Activated T-helper 17 cell treated with anti-CD3 and anti-CD28 coated beads, Interleukin-2, amount 50 U/mL, for 72 hours (primary cell): ENCODE measurements around the gene DNAAF5. TPM values are rescaled to one million over a fixed set of nuclear protein-coding genes. Genes with fewer than 3 reads are reported as not detected.

ENCODE experiments used
- ATAC-seq: fragments of 150-1000 bp; cut with Tn5 transposase; replicated peaks from 2 replicates; pipeline ENCODE4 v1.10.0; 2021; ENCODE audit warnings: mild to moderate bottlenecking, moderate library complexity
- H3K27ac Mint-ChIP-seq: one replicate; pipeline ENCODE4 v1.8.0; 2022; ENCODE audit warnings: mixed read lengths
- H3K27me3 Mint-ChIP-seq: one replicate; pipeline ENCODE4 v1.8.0; 2022; ENCODE audit warnings: mixed read lengths
- H3K36me3 Mint-ChIP-seq: one replicate; pipeline ENCODE4 v1.8.0; 2022; ENCODE audit warnings: low read depth, mild to moderate bottlenecking, mixed read lengths
- H3K4me1 Mint-ChIP-seq: one replicate; pipeline ENCODE4 v1.8.0; 2022; ENCODE audit warnings: mixed read lengths
- H3K4me3 Mint-ChIP-seq: one replicate; pipeline ENCODE4 v1.8.0; 2022; ENCODE audit warnings: mild to moderate bottlenecking, mixed read lengths
- H3K9me3 Mint-ChIP-seq: one replicate; pipeline ENCODE4 v1.8.0; 2022; ENCODE audit warnings: mixed read lengths
- total RNA-seq, 2 donors: library from RNA; stranded (reverse); gene quantifications; one replicate each; pipeline ENCODE4 v1.2.3, GENCODE V29; 2022

DNAAF5 gene
- total RNA-seq, 2 donors from 2014 or later: 15.1 to 39.9 TPM

GRCh38 chr7:770336-770735 lies 43.8 kb downstream of the DNAAF5 start:
- Mint-ChIP-seq H3K4me1 (no peaks in the 10 kb centered on the region), H3K4me3 (no peak overlapping the region), H3K27ac (no peak overlapping the region), H3K36me3 (peaks cover 35% of the 10 kb centered on the region), H3K9me3 (no peaks in the 10 kb centered on the region), H3K27me3 (no peaks in the 10 kb centered on the region)
- ATAC-seq: no peak

DNA sequence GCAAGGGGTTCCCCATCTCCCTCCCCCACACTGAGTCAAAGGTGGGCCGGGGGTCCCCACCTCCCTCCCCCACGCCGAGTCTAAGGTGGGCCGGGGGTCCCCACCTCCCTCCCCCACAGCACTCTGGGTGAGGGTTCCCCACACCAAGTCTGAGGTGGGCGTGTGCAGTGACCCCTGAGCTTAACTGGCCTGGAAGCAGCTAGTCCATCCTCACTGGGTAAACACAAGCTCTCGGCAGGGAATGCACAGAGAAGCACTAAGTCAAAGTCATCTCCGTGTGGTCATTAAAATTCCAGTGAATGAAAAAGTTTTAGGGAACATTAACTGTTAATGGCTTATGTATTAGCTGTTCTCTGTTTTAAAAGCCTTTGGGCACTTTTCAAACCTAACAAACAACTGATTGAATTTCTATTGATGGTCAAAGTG lies 44.3 kb downstream of the DNAAF5 start:
- Mint-ChIP-seq H3K4me3 (no peak overlapping the region), H3K27ac (no peak overlapping the region), H3K9me3 (no peaks in the 10 kb centered on the region), H3K27me3 (no peaks in the 10 kb centered on the region), H3K4me1 (no peaks in the 10 kb centered on the region), H3K36me3 (peaks cover 35% of the 10 kb centered on the region)
- ATAC-seq: no peak

DNA sequence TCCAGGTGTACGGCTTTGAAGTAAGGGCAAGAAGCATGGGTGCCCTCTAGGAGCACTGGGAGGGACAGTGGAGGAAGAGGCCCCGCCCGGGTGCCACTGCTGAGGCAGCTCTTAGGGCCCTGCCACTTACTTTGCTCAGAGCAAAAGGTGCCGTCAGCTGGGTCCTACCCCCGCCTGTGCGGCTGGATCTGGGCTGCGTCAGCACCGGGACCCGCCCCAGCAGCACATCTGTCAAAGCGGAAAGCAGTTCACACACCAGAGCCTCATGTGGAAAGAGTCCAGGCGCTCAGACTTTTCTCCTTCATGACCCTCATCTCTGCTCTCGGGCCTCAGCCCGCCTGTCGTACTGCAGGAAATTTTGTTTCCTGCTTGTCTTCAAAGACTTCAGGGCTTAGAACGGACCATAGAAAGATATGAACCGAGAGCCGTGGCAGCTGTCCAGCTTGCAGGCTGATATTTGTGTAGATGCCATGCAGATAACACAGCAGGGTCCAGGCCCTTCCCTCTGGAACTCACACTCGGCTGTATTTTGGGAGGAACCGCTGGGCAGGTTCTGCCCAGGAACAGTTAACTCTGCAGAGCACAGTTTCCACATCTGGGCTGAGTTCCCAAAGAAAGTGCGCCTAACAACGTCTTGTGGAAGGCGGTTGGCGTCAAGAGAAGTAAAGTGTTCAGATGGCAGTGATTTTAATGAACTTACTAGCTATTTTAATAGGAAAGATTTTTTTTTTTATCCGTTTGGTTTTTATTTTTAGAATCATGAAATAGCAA lies 44.9 kb downstream of the DNAAF5 start:
- ATAC-seq: no peak
- no peak overlapping the region for H3K27ac Mint-ChIP-seq
- H3K27me3 Mint-ChIP-seq: no peaks in the 10 kb centered on the region
- no peaks in the 10 kb centered on the region for H3K9me3 Mint-ChIP-seq
- no peak overlapping the region for H3K4me3 Mint-ChIP-seq
- peaks cover 37% of the 10 kb centered on the region for H3K36me3 Mint-ChIP-seq
- no peaks in the 10 kb centered on the region for H3K4me1 Mint-ChIP-seq

DNA sequence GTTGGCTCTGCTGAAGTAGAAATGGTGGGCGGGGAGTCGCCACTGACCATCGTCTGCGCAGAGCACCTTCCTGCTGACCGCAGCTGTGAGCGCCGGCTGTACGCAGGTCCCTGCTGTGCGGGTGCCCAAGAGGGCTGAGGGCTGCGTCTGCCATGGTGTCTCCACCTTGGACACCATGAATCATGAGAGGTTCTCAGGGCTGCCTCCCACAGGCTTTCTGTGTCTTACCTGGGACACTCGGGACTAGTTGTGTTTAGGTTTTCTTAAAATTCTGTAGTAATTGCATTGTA lies 45.5 kb downstream of the DNAAF5 start:
- Mint-ChIP-seq H3K36me3 (peaks cover 37% of the 10 kb centered on the region), H3K27ac (no peak overlapping the region), H3K9me3 (no peaks in the 10 kb centered on the region), H3K4me3 (no peak overlapping the region), H3K27me3 (no peaks in the 10 kb centered on the region), H3K4me1 (no peaks in the 10 kb centered on the region)
- no peak for ATAC-seq

- no peak for ATAC-seq
- Mint-ChIP-seq H3K4me3 (no peak overlapping the region), H3K27ac (no peak overlapping the region), H3K4me1 (no peaks in the 10 kb centered on the region), H3K36me3 (peaks cover 38% of the 10 kb centered on the region), H3K27me3 (no peaks in the 10 kb centered on the region), H3K9me3 (no peaks in the 10 kb centered on the region)
These were observed 45.9 kb downstream of the DNAAF5 start for GRCh38 chr7:772392-772791.

GRCh38 chr7:772861-773621 lies 46.5 kb downstream of the DNAAF5 start:
- Mint-ChIP-seq H3K9me3 (no peaks in the 10 kb centered on the region), H3K4me3 (no peak overlapping the region), H3K27ac (no peak overlapping the region), H3K36me3 (peaks cover 36% of the 10 kb centered on the region), H3K27me3 (no peaks in the 10 kb centered on the region), H3K4me1 (no peaks in the 10 kb centered on the region)
- ATAC-seq: no peak

DNA sequence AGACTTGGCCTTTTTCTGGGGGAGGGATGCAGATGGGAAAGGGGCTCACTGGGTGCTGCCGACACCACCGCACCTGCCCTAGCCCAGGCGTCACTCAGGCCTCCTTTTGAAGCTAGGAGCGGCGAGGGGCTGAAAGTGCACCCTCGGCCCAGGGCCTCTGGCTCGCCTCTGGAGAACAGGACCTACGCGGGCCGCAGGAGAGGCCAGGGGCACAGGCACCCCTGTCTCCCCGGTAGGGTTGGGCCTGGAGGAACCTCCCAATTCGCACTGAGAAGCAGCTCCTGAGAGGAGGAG lies 47.1 kb downstream of the DNAAF5 start:
- no peaks in the 10 kb centered on the region for H3K27me3 Mint-ChIP-seq
- no peaks in the 10 kb centered on the region for H3K9me3 Mint-ChIP-seq
- no peak overlapping the region for H3K4me3 Mint-ChIP-seq
- H3K27ac Mint-ChIP-seq: no peak overlapping the region
- no peak for ATAC-seq
- peaks cover 36% of the 10 kb centered on the region for H3K36me3 Mint-ChIP-seq
- H3K4me1 Mint-ChIP-seq: no peaks in the 10 kb centered on the region

DNA sequence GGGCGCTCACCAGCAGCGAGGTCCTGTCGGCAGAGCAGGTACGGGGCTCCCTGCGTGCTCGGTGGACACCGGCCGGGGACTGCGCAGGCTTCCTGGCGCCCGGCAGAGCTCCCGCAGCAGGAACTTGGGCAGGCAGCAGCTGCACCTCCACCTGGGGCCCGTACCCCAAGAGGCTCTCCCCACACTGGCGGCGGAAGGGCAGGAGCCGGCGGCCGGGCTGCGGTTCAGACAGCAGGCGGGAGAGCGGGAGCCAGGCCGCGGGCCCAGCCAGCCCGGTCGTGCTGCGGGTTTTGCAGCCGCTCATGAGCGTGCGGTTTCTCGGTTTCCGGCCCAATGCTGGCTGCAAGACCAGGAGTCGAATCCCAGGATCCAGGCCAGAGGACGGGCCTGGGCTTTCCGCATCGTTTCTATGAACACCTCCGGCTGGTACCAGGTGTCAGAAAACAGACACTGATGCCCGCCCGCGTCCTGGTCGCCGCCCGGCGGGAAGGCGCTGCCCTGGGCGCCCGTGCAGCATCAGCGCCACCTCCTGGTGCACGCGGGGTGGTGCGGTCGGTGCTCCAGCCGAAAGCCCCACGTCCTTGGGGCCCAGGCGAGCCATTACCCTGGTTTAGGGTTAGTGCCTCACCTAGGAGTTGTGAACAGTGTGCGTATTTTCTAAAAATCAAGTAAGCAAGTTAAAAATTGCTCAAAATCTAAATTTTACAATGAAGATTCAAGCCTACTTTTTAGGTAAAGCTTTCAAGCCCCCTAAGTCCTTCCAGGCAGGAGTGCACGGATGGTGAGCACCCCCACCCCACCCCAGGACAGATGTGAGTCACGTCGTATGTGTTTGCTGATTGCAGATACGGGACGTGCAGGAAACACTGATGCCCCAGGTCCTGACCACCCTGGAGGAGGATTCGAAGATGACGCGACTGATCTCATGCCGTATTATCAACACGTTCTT lies 47.9 kb downstream of the DNAAF5 start:
- peaks cover 36% of the 10 kb centered on the region for H3K36me3 Mint-ChIP-seq
- no peaks in the 10 kb centered on the region for H3K27me3 Mint-ChIP-seq

GRCh38 chr7:776381-776780 lies 49.9 kb downstream of the DNAAF5 start:
- ATAC-seq: no peak
- no peaks in the 10 kb centered on the region for H3K27me3 Mint-ChIP-seq
- H3K9me3 Mint-ChIP-seq: no peaks in the 10 kb centered on the region
- peaks cover 53% of the 10 kb centered on the region for H3K36me3 Mint-ChIP-seq
- no peaks in the 10 kb centered on the region for H3K4me1 Mint-ChIP-seq
- no peak overlapping the region for H3K4me3 Mint-ChIP-seq
- no peak overlapping the region for H3K27ac Mint-ChIP-seq

More for the DNA sequence above, 47.9 kb downstream of the DNAAF5 start:
- ATAC-seq: peak; percentile 84
- Mint-ChIP-seq H3K4me1 (no peaks in the 10 kb centered on the region), H3K9me3 (no peaks in the 10 kb centered on the region), H3K27ac (no peak overlapping the region), H3K4me3 (no peak overlapping the region)

DNA sequence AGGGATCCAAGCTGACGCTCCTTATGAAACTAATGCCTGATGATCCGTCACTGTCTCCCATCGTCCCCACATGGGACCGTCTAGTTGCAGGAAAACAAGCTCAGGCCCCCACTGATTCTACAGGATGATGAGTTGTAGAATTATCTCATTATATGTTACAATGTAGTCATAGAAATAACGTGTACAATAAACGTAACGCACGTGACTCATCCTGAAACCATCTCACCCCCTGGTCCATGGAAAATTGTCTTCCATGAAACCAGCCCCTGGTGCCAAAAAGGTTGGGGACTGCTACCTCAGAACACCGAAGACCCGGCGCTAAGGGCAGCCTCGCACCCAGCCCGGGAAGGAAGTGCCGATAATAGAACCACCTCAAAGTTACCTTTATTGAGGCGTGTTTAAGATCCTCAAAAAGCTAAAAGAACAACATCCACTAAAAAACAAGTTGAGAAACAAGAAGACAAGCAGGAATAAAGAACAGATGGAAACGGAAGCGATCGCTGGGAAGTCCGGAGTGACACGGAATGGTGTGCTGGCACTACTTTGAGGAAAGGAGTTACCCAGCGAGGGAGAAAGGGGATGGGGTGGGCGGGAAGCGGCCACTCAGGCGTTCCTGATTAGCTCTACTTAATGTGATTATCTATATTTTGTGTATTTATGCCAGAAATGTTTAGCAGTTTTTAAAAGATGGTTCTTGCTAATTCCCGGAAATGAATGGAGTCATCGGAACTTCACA lies 50.7 kb downstream of the DNAAF5 start:
- peaks cover 54% of the 10 kb centered on the region for H3K36me3 Mint-ChIP-seq
- H3K9me3 Mint-ChIP-seq: no peaks in the 10 kb centered on the region
- H3K4me1 Mint-ChIP-seq: no peaks in the 10 kb centered on the region
- no peaks in the 10 kb centered on the region for H3K27me3 Mint-ChIP-seq
- no peak for ATAC-seq
- no peak overlapping the region for H3K27ac Mint-ChIP-seq
- H3K4me3 Mint-ChIP-seq: no peak overlapping the region

DNA sequence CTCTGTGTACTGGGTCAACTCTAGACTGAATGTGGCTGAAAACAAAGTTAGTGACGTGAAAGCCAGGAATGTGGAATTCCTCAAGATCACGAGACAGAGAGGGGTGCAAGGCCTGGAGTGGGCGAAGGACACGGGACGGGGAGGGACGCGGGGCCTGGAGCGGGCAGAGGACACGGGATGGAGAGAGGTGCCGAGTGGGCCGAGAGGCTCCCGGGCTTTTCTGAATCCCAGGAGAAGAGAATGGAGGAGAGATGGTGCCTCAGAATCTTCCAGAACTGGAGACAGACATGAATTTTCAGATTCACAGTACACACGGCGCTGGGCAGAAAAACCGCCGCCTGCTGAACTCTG lies 51.2 kb downstream of the DNAAF5 start:
- Mint-ChIP-seq H3K27ac (no peak overlapping the region), H3K27me3 (no peaks in the 10 kb centered on the region), H3K9me3 (no peaks in the 10 kb centered on the region), H3K4me3 (no peak overlapping the region), H3K4me1 (no peaks in the 10 kb centered on the region), H3K36me3 (peaks cover 58% of the 10 kb centered on the region)
- ATAC-seq: no peak

GRCh38 chr7:778271-778967 lies 51.9 kb downstream of the DNAAF5 start:
- Mint-ChIP-seq H3K4me1 (no peaks in the 10 kb centered on the region), H3K36me3 (peaks cover 65% of the 10 kb centered on the region), H3K27ac (no peak overlapping the region), H3K9me3 (no peaks in the 10 kb centered on the region), H3K27me3 (no peaks in the 10 kb centered on the region), H3K4me3 (no peak overlapping the region)
- no peak for ATAC-seq

DNA sequence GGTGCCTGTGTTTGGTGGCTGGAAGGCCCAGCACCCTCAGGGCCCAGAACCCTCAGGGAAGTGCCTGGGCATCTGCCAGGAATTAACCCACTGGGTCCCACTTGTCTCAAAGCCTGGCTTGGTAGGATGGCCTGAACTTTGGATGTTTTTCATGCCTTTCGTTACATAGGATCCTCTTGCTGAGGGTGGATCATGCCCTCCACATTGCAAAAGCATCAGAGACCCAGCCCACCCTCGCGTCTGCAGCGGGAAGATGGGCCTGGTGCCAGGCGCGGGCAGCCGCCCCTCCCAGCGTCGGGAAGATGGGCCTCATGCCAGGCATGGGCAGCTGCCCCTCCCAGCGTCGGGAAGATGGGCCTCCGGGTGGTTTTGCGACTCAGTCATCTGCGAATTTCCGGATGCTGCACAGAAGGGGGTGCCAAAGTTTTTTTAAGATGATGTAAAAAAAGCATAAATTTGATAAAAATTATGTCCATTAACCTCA lies 52.5 kb downstream of the DNAAF5 start:
- no peak for ATAC-seq
- Mint-ChIP-seq H3K4me3 (no peak overlapping the region), H3K9me3 (no peaks in the 10 kb centered on the region), H3K27ac (no peak overlapping the region), H3K4me1 (no peaks in the 10 kb centered on the region), H3K36me3 (peaks cover 69% of the 10 kb centered on the region), H3K27me3 (no peaks in the 10 kb centered on the region)

GRCh38 chr7:779480-779879 lies 53.0 kb downstream of the DNAAF5 start:
- no peak for ATAC-seq
- Mint-ChIP-seq H3K27me3 (no peaks in the 10 kb centered on the region), H3K9me3 (no peaks in the 10 kb centered on the region), H3K4me3 (no peak overlapping the region), H3K36me3 (peaks cover 74% of the 10 kb centered on the region), H3K4me1 (no peaks in the 10 kb centered on the region), H3K27ac (no peak overlapping the region)
